AG20443 (cell line): ENCODE measurements around the gene TTLL11.
"Not testable (repeated sequence)": the region's sequence is repeated elsewhere in the genome, so short reads cannot be mapped to it uniquely, and the experiment has no call there.

Experiments used
- DNase-seq: peaks from one replicate; pipeline ENCODE4 v3.0.0; 2012; ENCODE audit warnings: low spot score, mixed read lengths

TTLL11 gene

GRCh38 chr9:121906074-121906870 is 186.8 kb downstream of the TTLL11 start:
- DNase-seq: peak; percentile 63

DNA sequence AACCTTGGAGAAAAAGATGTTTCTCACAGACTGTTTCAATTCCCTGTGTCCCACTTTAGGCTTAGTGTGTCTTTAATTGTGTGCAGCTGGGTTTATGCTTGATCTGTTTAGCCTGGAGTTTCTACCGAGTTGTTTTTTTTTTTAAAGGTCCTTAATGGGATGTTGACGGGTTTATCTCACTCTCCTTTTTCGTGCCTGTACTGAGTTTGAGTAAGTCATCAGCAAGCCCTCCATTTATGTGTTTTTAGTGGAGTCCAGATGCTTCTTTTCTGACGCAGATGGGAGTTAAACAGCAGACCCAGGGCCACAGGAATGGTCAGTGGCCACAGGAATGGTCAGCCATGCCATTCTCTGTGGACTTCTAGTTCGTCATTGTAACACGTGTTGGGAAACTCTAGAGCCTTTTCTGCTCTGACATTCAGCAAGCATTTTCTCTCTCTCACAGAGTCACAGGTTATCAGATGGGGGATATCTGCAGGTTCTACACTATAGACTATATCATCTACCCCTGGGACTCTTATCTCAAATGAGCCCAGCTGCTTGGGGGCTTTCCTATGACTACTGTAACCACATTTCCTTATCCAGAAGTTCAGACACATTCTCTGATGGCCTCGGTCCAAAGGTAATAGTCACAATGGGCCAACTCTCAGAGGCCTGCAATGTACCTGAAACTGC is 190.5 kb downstream of the TTLL11 start:
- DNase-seq: peak; percentile 90

- no peak for DNase-seq
Observed at GRCh38 chr9:121901616-121902015, 191.5 kb downstream of the TTLL11 start.

GRCh38 chr9:121900163-121900562 is 192.9 kb downstream of the TTLL11 start:
- no peak for DNase-seq

DNA sequence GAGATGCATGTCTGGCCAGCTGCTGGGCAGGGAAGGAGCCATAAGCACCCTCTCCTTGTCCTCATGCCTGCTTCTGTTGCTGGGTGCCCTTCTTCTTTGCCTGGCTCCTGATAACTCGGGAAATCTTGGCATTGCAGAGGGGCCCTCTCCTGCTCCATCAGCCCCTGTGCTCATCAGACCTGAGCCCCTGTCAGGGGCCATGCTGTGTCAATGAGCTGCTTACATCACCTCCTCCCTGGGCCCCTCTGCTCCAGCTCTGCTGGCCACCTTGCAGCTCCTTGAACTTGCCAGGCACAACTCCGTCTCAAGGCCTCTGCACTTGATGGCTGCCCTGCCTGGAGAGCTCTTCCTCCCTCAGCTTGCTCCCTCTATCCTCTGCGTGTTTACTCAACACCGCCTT is 194.3 kb downstream of the TTLL11 start:
- DNase-seq: no peak

GRCh38 chr9:121897140-121897539 is 196.0 kb downstream of the TTLL11 start:
- DNase-seq: no peak

GRCh38 chr9:121896545-121896943 is 196.6 kb downstream of the TTLL11 start:
- no peak for DNase-seq

GRCh38 chr9:121895818-121896544 is 197.1 kb downstream of the TTLL11 start:
- DNase-seq: no peak

GRCh38 chr9:121895358-121895757 is 197.8 kb downstream of the TTLL11 start:
- no peak for DNase-seq

- not testable (repeated sequence) for DNase-seq
Observed at GRCh38 chr9:121894380-121894779, 198.7 kb downstream of the TTLL11 start.

DNA sequence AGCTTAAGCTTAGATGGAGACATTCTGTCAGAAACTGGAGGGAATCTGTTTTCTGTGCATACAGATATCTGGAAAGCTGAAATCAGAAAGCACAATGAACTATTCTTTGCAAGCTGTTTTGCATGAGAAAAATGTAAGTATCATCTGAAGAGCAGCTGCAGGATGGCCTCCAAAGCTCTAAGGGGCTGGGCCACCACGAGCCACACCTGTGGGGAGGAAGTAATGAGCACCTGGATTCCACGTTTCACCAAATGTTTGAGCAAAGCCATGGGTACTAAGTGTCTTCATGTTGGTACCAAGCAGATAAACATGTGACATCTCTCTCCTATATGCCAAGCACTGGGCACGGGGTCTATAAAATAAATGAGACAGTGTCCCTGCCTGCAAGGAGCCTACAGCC is 199.3 kb downstream of the TTLL11 start:
- no peak for DNase-seq

GRCh38 chr9:121892706-121893105 is 200.4 kb downstream of the TTLL11 start:
- no peak for DNase-seq

DNA sequence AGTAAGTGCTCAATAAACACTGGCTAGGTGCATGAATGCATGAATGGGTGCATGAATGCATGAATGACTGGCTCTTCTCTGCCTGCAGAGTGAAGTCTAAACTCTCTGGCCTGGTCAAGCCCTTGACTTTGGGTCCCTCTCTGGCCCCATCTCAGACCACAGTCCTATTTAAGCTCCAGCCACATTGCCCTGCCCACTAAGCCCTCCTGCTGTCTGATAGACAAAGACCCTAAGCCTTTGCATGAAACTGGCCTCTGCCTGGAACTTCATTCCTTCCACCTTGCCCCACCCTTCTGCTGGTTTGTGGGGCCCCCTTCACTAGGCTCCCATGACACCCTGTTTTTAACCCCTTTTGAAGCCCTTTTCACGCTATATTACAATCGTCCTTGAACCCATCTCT is 202.4 kb downstream of the TTLL11 start:
- DNase-seq: no peak

DNA sequence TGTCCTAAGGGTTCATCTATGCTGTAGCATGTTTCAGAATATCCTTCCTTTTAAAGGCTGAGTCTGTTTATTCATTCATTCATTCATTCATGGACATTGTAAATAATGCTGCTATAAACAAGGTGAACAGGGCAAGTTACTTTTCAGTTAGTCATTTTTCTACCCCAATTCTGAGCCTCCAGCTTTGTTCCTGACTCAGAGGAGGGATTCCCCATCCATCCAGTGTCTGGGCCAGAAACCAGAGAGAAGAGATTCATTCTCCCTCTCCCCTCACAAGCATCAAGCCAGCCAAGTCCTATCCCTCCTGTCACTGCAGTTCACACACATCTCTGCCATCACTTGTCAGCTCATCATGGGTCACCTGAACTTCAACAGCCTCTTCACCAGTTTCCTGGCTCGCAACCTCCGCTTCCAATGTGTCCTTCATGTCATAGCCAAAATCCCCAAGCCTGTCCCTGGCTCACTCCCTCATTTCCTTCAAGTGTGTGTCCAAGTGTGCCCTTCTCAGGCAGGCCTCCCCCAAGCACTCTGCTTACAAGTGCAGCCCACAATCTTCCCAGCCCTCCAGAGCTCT is 203.0 kb downstream of the TTLL11 start:
- DNase-seq: peak; percentile 48

GRCh38 chr9:121888438-121888775 is 204.7 kb downstream of the TTLL11 start:
- peak; percentile 83 for DNase-seq

DNA sequence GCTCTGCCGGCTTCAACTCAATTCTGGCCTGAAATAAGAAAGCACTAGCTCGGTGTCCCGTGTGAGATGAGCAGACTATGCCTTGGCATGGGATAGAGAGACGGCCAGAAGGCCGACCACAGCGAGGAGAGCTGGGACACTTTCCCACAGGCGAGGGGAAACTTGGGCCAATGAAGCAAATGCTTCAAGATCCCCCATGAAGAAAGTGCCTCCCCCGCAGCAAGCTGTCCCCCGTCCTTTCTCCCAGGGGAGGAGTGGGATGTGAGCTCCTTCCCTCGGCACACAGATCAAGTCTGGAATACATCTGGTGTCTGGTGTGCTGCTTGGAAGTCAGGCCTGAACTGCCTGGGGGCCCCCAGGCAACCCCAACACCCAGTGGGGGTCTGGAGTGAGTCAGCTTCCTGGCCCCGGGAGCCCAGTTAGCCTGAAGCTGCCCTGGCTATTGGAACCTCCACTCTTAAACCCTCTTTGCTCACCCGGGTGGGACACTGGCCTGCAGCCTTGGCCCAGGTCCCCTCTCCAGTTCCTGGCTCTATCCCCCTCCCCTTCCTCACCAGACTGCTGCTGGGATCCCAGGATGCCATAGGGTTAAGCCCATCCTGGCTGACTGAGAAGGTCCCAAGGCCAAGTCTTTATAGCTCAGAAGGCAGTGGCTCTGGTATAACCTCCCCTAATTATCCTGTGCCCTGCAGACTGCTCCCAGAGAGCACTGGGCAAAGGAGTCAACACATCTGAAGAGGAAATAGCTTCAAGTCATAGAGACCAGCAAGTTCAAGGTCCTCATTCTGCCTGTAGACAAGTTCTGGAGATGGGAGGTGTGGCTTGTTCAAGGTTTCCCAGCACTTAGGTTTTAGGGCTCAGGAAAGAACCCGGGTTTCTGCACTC is 205.3 kb downstream of the TTLL11 start:
- peak; percentile 34 for DNase-seq

DNA sequence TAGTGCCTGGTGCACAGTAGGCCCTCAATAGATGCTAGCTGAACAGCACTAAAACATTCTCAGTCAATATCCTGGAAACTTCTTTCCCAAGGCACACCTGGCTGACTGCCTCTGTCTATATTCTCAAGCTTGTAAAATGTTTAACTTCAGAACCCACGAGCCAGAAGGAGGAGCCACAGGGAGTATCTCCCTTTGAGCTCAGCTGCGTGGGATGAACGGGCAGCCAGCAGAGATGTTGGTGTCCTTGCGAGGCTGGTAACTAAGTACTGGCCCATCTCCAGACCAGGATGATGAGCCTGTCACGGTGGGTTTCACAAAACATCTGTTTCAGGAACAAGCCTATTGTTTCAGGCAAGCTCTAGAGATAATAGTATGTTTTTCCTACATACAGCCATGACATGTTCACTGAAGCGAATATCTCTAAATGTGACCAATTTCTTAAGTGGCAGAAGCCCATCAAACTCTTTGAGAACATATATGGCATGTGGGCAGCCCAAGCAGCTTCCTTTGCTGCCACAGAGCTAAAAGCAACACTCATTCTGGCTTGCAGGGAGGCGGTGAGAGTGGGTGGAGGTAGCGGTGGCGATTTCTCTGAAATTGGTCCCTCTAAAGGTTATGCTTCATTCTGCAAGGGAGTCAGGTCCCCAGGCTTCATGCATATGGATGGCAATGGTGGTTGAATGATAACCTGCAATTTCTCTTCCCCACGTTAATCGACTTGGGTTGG is 206.2 kb downstream of the TTLL11 start:
- DNase-seq: no peak

DNA sequence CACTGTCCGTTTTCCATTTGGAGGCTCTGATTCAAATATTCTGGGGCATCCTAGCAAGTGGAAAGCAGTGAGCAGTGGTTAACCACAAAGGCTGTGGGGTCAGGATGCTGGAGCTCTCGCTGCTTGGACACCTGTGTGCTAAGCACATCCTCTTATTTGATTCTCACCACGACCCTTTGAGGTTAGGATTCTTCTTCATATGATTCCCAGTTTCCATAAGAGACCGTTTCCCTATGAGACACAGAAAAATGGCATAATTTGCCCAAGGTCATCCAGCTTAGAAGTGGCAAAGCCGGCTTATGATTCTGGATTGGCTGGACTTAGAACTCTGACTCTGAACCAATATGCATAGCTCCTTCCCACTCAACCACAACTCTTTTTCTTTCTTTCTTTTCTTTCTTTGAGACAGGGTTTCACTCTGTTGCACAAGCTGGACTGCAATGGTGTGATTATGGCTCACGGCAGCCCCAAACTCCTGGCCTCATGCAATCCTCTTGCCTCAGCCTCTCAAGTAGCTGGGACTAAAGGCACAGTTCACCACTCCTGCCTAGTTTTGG is 207.7 kb downstream of the TTLL11 start:
- DNase-seq: no peak

- DNase-seq: no peak
Observed at GRCh38 chr9:121884057-121884541, 209.0 kb downstream of the TTLL11 start.

- no peak for DNase-seq
Observed at GRCh38 chr9:121883281-121884056, 209.6 kb downstream of the TTLL11 start.
